HFFc6 (cell line): ENCODE results near the gene DMBT1. TPM values are rescaled to one million over a fixed set of nuclear protein-coding genes. Genes with fewer than 3 reads are reported as not detected.

Source experiments
- DNase-seq: peaks from one replicate; pipeline ENCODE4 v3.0.0-alpha.2; 2018
- H3K27ac Mint-ChIP-seq: 2 replicates; pipeline ENCODE4 v1.8.0; 2020; ENCODE audit warnings: mild to moderate bottlenecking, mixed read lengths
- H3K27me3 Mint-ChIP-seq: 2 replicates; pipeline ENCODE4 v1.8.0; 2021; ENCODE audit warnings: mild to moderate bottlenecking, moderate library complexity, mixed read lengths; ENCODE audit not compliant: insufficient read depth
- H3K36me3 Mint-ChIP-seq: 2 replicates; pipeline ENCODE4 v1.8.0; 2021; ENCODE audit warnings: low read depth, mixed read lengths
- H3K4me1 Mint-ChIP-seq: 2 replicates; pipeline ENCODE4 v1.8.0; 2020; ENCODE audit warnings: low read depth, mixed read lengths
- H3K4me3 Mint-ChIP-seq: 2 replicates; pipeline ENCODE4 v1.8.0; 2020; ENCODE audit warnings: mild to moderate bottlenecking, moderate library complexity, mixed read lengths
- H3K9me3 Mint-ChIP-seq: 2 replicates; pipeline ENCODE4 v1.8.0; 2020; ENCODE audit warnings: mild to moderate bottlenecking, mixed read lengths
- total RNA-seq, 6 experiments: library from RNA; stranded (reverse); fragmentation: NEBNext Ultra II Directional; extraction: Animal tissue kit (Norgen Biotek cat#: 25700); gene quantifications; 2 replicates in 1 of 6; 3 replicates in 5 of 6; pipeline ENCODE4 v1.2.3, GENCODE V29; 2021
- TF ChIP-seq, protein P1 (sequence below): fragments of 200-600 bp; sonication (generic); IDR thresholded peaks from 2 replicates; pipeline ENCODE4 v1.5.0; 2021; ENCODE audit warnings: antibody characterized with exemption, mild to moderate bottlenecking

The DMBT1 gene
- total RNA-seq, 6 experiments from 2014 or later: 0.05 to 0.17 (median 0.07) TPM; not detected in 1

DNA sequence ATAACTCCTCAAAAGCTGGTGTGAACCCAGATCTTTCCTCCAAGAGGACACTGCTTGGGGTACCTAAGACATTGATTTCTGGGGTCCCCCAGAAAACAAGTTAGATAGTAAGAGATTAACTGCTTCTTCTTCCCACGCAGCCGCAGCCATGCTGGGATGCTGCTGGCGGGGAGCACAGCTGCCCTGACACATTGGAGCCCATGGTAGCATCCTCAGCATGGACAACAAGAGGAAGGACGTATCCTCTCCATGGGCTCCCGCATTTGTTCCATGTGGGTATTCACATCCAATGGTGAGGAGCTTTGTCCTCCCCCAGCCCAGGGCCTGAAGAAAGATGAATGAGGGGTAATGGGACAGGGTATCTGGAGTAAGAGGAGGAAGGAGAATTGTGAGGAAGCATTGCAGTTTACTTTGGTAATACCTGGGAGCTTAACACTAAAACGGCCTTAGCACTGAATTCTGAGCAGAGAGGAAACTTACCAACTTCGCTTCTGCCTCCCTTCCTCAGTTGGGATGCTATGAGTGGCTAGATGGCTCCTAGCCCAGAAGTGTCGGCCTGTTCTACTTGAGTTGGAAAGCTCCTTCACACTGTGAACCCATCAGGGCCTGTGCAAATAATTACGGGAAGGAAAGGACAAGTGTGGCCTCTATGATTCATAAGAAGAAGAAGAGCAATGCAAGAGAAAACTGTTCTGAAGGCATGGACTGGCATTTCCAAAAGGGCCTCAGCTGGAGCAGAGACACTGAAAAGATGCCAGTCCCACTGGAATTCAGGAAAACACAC lies 95.2 kb downstream of the DMBT1 start:
- Mint-ChIP-seq H3K9me3 (peaks cover 6% of the 10 kb centered on the region; the same call in 1 of the 2 replicates), H3K27ac (no peak overlapping the region), H3K4me1 (no peaks in the 10 kb centered on the region), H3K4me3 (no peak overlapping the region), H3K36me3 (no peaks in the 10 kb centered on the region), H3K27me3 (peaks cover 9% of the 10 kb centered on the region)
- TF ChIP-seq, protein P1, sequence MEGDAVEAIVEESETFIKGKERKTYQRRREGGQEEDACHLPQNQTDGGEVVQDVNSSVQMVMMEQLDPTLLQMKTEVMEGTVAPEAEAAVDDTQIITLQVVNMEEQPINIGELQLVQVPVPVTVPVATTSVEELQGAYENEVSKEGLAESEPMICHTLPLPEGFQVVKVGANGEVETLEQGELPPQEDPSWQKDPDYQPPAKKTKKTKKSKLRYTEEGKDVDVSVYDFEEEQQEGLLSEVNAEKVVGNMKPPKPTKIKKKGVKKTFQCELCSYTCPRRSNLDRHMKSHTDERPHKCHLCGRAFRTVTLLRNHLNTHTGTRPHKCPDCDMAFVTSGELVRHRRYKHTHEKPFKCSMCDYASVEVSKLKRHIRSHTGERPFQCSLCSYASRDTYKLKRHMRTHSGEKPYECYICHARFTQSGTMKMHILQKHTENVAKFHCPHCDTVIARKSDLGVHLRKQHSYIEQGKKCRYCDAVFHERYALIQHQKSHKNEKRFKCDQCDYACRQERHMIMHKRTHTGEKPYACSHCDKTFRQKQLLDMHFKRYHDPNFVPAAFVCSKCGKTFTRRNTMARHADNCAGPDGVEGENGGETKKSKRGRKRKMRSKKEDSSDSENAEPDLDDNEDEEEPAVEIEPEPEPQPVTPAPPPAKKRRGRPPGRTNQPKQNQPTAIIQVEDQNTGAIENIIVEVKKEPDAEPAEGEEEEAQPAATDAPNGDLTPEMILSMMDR: no peak
- DNase-seq: no peak

DNA sequence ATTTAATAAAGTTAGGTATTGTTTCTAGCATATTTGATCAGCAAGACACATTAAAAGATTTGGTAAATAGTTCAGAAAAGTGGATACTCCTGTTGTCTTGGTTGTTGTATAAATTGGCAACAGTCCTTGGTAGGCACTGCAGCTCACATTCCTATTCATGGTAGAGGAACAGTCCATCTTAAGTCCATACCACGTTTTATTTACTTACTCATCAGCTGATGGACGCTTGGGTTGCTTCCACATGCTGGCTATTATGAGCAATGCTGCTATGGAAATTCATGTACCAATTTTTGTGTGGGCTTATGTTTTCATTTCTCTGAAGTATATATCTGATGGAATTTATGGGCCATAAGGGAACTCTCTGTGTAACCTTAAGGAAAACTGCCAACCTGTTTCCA lies 95.8 kb downstream of the DMBT1 start:
- Mint-ChIP-seq H3K27me3 (peaks cover 9% of the 10 kb centered on the region), H3K9me3 (peaks cover 6% of the 10 kb centered on the region; the same call in 1 of the 2 replicates), H3K36me3 (no peaks in the 10 kb centered on the region), H3K27ac (no peak overlapping the region), H3K4me1 (no peaks in the 10 kb centered on the region), H3K4me3 (no peak overlapping the region)
- TF ChIP-seq, protein P1: no peak
- DNase-seq: no peak

DNA sequence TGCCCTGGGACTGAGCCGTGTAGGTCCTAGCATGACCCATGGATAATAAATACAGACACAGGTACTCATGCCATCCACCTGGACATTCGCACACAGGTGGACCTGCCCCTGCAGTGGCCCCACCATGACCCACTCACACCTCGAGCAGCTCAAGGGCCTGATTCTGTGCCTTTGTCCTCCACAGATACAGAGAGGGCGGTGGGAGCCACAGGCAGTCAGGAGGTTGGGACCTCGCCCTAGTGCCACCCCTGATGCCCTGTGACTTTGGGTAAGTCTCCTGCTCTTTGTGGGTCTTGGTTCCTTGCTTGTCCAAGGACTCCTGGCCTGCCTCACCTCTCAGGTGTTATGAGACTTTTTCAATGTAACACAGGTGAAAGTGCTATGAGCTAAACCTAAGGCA lies 96.2 kb downstream of the DMBT1 start:
- TF ChIP-seq, protein P1: no peak
- H3K4me1 Mint-ChIP-seq: no peaks in the 10 kb centered on the region
- H3K9me3 Mint-ChIP-seq: peaks cover 6% of the 10 kb centered on the region; the same call in 1 of the 2 replicates
- peaks cover 9% of the 10 kb centered on the region for H3K27me3 Mint-ChIP-seq
- no peak overlapping the region for H3K27ac Mint-ChIP-seq
- H3K4me3 Mint-ChIP-seq: no peak overlapping the region
- DNase-seq: no peak
- H3K36me3 Mint-ChIP-seq: no peaks in the 10 kb centered on the region

GRCh38 chr10:122657255-122657654 lies 96.7 kb downstream of the DMBT1 start:
- Mint-ChIP-seq H3K4me3 (no peak overlapping the region), H3K9me3 (peaks cover 6% of the 10 kb centered on the region; the same call in 1 of the 2 replicates), H3K4me1 (no peaks in the 10 kb centered on the region), H3K27ac (no peak overlapping the region), H3K27me3 (peaks cover 9% of the 10 kb centered on the region), H3K36me3 (no peaks in the 10 kb centered on the region)
- TF ChIP-seq, protein P1: no peak
- no peak for DNase-seq

DNA sequence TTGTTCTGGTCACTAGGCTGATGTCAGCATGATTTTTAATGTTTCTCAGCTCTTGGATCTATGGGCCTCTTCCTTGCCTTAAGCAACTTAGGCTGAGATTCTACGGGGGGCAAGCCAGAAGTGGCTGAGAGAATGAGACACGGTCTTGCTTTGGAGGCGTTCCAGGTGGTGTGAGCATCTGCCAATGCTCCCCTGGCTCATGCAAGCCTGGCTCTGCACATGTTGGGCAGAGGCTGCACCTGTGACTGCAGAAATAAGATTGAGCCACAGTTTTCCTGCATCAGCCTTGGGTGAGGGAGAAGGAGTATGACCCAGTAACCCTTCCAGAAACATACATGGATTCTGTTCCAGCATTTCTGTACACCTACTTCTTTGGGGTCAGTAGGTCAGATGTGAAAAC lies 97.2 kb downstream of the DMBT1 start:
- no peaks in the 10 kb centered on the region for H3K36me3 Mint-ChIP-seq
- peaks cover 11% of the 10 kb centered on the region; the same call in 1 of the 2 replicates for H3K9me3 Mint-ChIP-seq
- TF ChIP-seq, protein P1: no peak
- no peak for DNase-seq
- H3K4me3 Mint-ChIP-seq: no peak overlapping the region
- H3K27me3 Mint-ChIP-seq: peaks cover 9% of the 10 kb centered on the region
- no peak overlapping the region for H3K27ac Mint-ChIP-seq
- no peaks in the 10 kb centered on the region for H3K4me1 Mint-ChIP-seq
